ENCODE measurements around the gene ERGIC3.
"Not testable (repeated sequence)": the region's sequence is repeated elsewhere in the genome, so short reads cannot be mapped to it uniquely, and the experiment has no call there.

ERGIC3 gene

DNA sequence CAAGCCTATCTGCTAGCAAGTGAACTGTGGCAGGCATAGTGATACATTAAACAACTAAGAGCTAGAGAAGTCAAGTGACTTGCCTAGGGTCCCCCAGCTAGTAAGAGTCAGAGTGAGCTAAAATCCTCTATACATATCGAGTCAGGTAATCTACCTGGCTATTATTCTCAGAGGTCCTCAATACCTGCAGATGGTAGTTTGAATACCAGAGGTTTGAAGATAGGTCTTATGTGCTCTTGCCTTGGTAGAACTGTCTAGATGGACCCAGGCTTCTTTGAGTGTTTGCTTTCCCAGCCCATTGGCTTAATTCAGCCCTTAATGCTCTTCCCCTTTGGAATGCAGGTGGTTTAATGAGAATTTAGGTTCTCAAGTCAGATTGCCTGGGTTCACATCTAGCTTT is 1.1 kb downstream of the ERGIC3 start:
- DNase-seq: no peak
- no peak for TF ChIP-seq CTCF (IDR thresholded peaks at IDR 0.05)
- H3K27ac Mint-ChIP-seq: peak overlapping the region; percentile 91
- peaks cover 2% of the 10 kb centered on the region for H3K27me3 Mint-ChIP-seq (ENCODE audit: low read depth, poor library complexity)
- H3K4me1 Mint-ChIP-seq: peaks cover 35% of the 10 kb centered on the region
- peaks cover 14% of the 10 kb centered on the region for H3K36me3 Mint-ChIP-seq (ENCODE audit: low read depth)
- H3K4me3 Mint-ChIP-seq: peak overlapping the region; percentile 90
- H3K9me3 Mint-ChIP-seq: no peaks in the 10 kb centered on the region

DNA sequence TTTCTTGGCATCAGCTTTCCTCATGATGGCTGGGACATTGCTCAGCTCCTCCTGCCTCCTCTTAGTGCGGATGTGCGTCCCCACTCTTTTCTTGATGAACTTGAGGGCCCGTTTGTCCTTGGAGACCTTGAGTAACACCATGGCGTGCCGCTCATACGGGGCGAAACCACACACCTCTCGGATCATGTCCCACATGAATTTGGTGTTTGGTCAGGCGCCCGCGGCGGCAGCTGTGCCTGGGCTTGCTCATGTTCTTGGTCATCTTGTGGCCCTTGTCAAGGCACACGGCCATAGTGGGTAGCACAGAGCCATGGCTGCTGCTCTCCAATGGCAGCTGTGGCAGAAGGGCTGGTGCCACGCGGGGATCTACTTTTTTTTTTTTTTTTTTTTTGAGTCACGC is 2.6 kb downstream of the ERGIC3 start:
- Mint-ChIP-seq H3K27me3 (ENCODE audit: low read depth, poor library complexity) (peaks cover 2% of the 10 kb centered on the region), H3K4me3 (no peak overlapping the region), H3K4me1 (peaks cover 35% of the 10 kb centered on the region), H3K27ac (no peak overlapping the region), H3K9me3 (no peaks in the 10 kb centered on the region), H3K36me3 (ENCODE audit: low read depth) (peaks cover 23% of the 10 kb centered on the region)
- DNase-seq: no peak
- no peak for TF ChIP-seq CTCF (IDR thresholded peaks at IDR 0.05)

- not testable (repeated sequence) for H3K27me3 Mint-ChIP-seq (ENCODE audit: low read depth, poor library complexity); DNase-seq; H3K27ac Mint-ChIP-seq; H3K9me3 Mint-ChIP-seq; H3K4me3 Mint-ChIP-seq
- peaks cover 26% of the 10 kb centered on the region for H3K36me3 Mint-ChIP-seq (ENCODE audit: low read depth)
- peaks cover 31% of the 10 kb centered on the region for H3K4me1 Mint-ChIP-seq
These were observed 3.1 kb downstream of the ERGIC3 start for GRCh38 chr20:35544941-35545340.

GRCh38 chr20:35546127-35546526 is 4.2 kb downstream of the ERGIC3 start:
- H3K27ac Mint-ChIP-seq: no peak overlapping the region
- no peak for DNase-seq
- no peaks in the 10 kb centered on the region for H3K27me3 Mint-ChIP-seq (ENCODE audit: low read depth, poor library complexity)
- H3K36me3 Mint-ChIP-seq (ENCODE audit: low read depth): peaks cover 29% of the 10 kb centered on the region
- H3K4me1 Mint-ChIP-seq: peaks cover 25% of the 10 kb centered on the region
- TF ChIP-seq CTCF (IDR thresholded peaks at IDR 0.05): no peak
- H3K9me3 Mint-ChIP-seq: no peaks in the 10 kb centered on the region
- H3K4me3 Mint-ChIP-seq: no peak overlapping the region

- Mint-ChIP-seq H3K4me3 (no peak overlapping the region), H3K9me3 (no peaks in the 10 kb centered on the region), H3K4me1 (peaks cover 17% of the 10 kb centered on the region), H3K36me3 (ENCODE audit: low read depth) (peaks cover 29% of the 10 kb centered on the region), H3K27me3 (ENCODE audit: low read depth, poor library complexity) (no peaks in the 10 kb centered on the region), H3K27ac (no peak overlapping the region)
- no peak for DNase-seq
- TF ChIP-seq CTCF (IDR thresholded peaks at IDR 0.05): no peak
These were observed 5.5 kb downstream of the ERGIC3 start for GRCh38 chr20:35547329-35547728.

DNA sequence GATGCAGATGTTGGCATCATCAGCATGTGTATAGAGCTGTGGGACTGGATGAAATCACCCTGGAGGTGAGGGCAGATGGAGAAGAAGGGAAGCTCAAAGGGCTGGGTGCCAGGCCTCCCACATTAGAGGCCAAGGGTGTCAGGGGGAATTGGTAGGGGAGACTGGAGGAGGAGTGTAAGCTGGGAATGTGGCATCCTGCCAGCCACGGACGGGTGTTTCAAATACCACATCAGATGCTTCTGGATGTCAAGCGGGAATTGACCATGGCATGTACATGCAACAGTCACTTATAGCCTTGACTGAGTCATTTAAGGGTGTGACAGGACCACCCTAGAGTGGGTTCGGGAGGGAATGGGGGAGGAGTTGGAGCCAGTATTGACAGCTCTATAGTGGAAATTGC is 9.6 kb downstream of the ERGIC3 start:
- no peak for DNase-seq
- peaks cover 24% of the 10 kb centered on the region for H3K36me3 Mint-ChIP-seq (ENCODE audit: low read depth)
- H3K4me3 Mint-ChIP-seq: no peak overlapping the region
- no peaks in the 10 kb centered on the region for H3K4me1 Mint-ChIP-seq
- H3K9me3 Mint-ChIP-seq: no peaks in the 10 kb centered on the region
- H3K27me3 Mint-ChIP-seq (ENCODE audit: low read depth, poor library complexity): no peaks in the 10 kb centered on the region
- no peak for TF ChIP-seq CTCF (IDR thresholded peaks at IDR 0.05)
- H3K27ac Mint-ChIP-seq: no peak overlapping the region
